ENCODE measurements around the gene COL6A2. TPM values are rescaled to one million over a fixed set of nuclear protein-coding genes. Genes with fewer than 3 reads are reported as not detected.

COL6A2 gene
- total RNA-seq (1,000 to 10,000 TPM in 1 of 5 donors, 100 to 1,000 TPM in 4; 351 to 3,737 (median 491) TPM), polyA plus RNA-seq (100 to 1,000 TPM in 2 of 3 donors, 10 to 100 TPM in 1; 79.3 to 246 (median 113) TPM)
- long read RNA-seq, donor 1, partial matches to known transcripts: 16 of 19 reads
- long read RNA-seq, donor 1, other reads (novel, unspliced or antisense): 0 of 19 reads
- long read RNA-seq, donor 2, transcript COL6A2-201 (28 exons, 3,461 nt): major isoform, 15 of 28 reads
- long read RNA-seq, donor 2, partial matches to known transcripts: 12 of 28 reads
- long read RNA-seq, donor 2, other reads (novel, unspliced or antisense): 0 of 28 reads
- long read RNA-seq, donor 3, partial matches to known transcripts: 5 of 10 reads
- long read RNA-seq, donor 3, other reads (novel, unspliced or antisense): 0 of 10 reads
- long read RNA-seq, donor 4, partial matches to known transcripts: 0 of 2 reads
- long read RNA-seq, donor 4, other reads (novel, unspliced or antisense): 0 of 2 reads
- long read RNA-seq, donor 5, transcript COL6A2-201 (28 exons, 3,461 nt): major isoform, 21 of 71 reads
- long read RNA-seq, donor 5, partial matches to known transcripts: 49 of 71 reads
- long read RNA-seq, donor 5, other reads (novel, unspliced or antisense): 0 of 71 reads
- long read RNA-seq, donor 6, transcript COL6A2-201 (28 exons, 3,461 nt): major isoform, 17 of 59 reads
- long read RNA-seq, donor 6, partial matches to known transcripts: 40 of 59 reads
- long read RNA-seq, donor 6, other reads (novel, unspliced or antisense): 0 of 59 reads
- long read RNA-seq, donor 7, transcript COL6A2-201 (28 exons, 3,461 nt): major isoform, 18 of 144 reads
- long read RNA-seq, donor 7, partial matches to known transcripts: 123 of 144 reads
- long read RNA-seq, donor 7, other reads (novel, unspliced or antisense): 0 of 144 reads
- long read RNA-seq, donor 8, transcript COL6A2-201 (28 exons, 3,461 nt): major isoform, 8 of 17 reads
- long read RNA-seq, donor 8, partial matches to known transcripts: 8 of 17 reads
- long read RNA-seq, donor 8, other reads (novel, unspliced or antisense): 0 of 17 reads
- long read RNA-seq, donor 9, partial matches to known transcripts: 12 of 15 reads
- long read RNA-seq, donor 9, other reads (novel, unspliced or antisense): 0 of 15 reads
- long read RNA-seq, donor 10, transcript COL6A2-201 (28 exons, 3,461 nt): major isoform, 5 of 5 reads
- long read RNA-seq, donor 10, partial matches to known transcripts: 0 of 5 reads
- long read RNA-seq, donor 10, other reads (novel, unspliced or antisense): 0 of 5 reads

GRCh38 chr21:46097336-46098293, at the start of gene COL6A2:
COL6A2 (plus strand) TSS chr21:46098112.
- H3K27ac ChIP-seq: peak within 1 kb of the TSS; percentile 59 to 96 (median 92)
- intact Hi-C loops (cut with DNase I; ENCODE audit: low total_unique reads): loop anchor here (5.0 kb wide), 1 partner anchor 125 kb away; no protein-coding TSS in a partner anchor

GRCh38 chr21:46048926-46049889, 48.7 kb upstream of the COL6A2 start:
- H3K36me3 ChIP-seq: no peaks in the 10 kb centered on the region
- H3K9me3 ChIP-seq: no peaks in the 10 kb centered on the region
- intact Hi-C loops (cut with DNase I; ENCODE audit: low total_unique reads): no loop called here
- no peak overlapping the region for H3K4me3 ChIP-seq
- 44 to 62% (median 49%) methylated on average over 27 of the region's 27 CpGs for WGBS, 5 donors
- peak; percentile 54 to 95 for DNase-seq
- peaks cover 0 to 14% (median 0%) of the 10 kb centered on the region in 3 donors for H3K27me3 ChIP-seq
- no peak for TF ChIP-seq POLR2A (IDR thresholded peaks at IDR 0.05)
- peak; percentile 51 to 81 (median 62) for TF ChIP-seq POLR2AphosphoS5 (IDR thresholded peaks at IDR 0.05)
- TF ChIP-seq CTCF (IDR thresholded peaks at IDR 0.05): no peak
- peaks cover 0 to 26% (median 15%) of the 10 kb centered on the region in 4 donors for H3K4me1 ChIP-seq
- H3K27ac ChIP-seq: peak overlapping the region; percentile 53 to 90 (median 83)

More at GRCh38 chr21:46097336-46098293, at the start of gene COL6A2:
- WGBS, 5 donors: 5 to 12% (median 5%) methylated on average over 5 to 83 of the region's 83 CpGs
- H3K36me3 ChIP-seq: no peaks in the 10 kb centered on the region
- H3K4me3 ChIP-seq: peak within 1 kb of the TSS; percentile 53 to 83 (median 71)
- H3K27me3 ChIP-seq: peaks cover 0 to 47% (median 21%) of the 10 kb centered on the region in 3 donors
- TF ChIP-seq POLR2A (IDR thresholded peaks at IDR 0.05): no peak
- TF ChIP-seq CTCF (IDR thresholded peaks at IDR 0.05): peak in 2 of 7 experiments; percentile 14 to 54
- peak; percentile 41 to 61 (median 42) for TF ChIP-seq POLR2AphosphoS5 (IDR thresholded peaks at IDR 0.05)
- TF ChIP-seq EP300 (IDR thresholded peaks at IDR 0.05): no peak
- peak; percentile 45 to 91 for DNase-seq
- H3K4me1 ChIP-seq: peaks cover 14 to 53% (median 29%) of the 10 kb centered on the region in 4 donors
- H3K9me3 ChIP-seq: peaks cover 0 to 8% (median 5%) of the 10 kb centered on the region in 4 donors
